Stimulated activated CD4-positive, alpha-beta T cell treated with anti-CD3 and anti-CD28 coated beads, Interleukin-1b, Interleukin-23, amount 100 ng/mL, for 1 hour (primary cell): ENCODE data around the gene PPP1R14B.

ENCODE experiments used
- DNase-seq, 2 donors: peaks; one replicate each; pipeline ENCODE4 v3.0.0-alpha.2; 2020; ENCODE audit warnings: low read depth in 2 of 2

Gene PPP1R14B

DNA sequence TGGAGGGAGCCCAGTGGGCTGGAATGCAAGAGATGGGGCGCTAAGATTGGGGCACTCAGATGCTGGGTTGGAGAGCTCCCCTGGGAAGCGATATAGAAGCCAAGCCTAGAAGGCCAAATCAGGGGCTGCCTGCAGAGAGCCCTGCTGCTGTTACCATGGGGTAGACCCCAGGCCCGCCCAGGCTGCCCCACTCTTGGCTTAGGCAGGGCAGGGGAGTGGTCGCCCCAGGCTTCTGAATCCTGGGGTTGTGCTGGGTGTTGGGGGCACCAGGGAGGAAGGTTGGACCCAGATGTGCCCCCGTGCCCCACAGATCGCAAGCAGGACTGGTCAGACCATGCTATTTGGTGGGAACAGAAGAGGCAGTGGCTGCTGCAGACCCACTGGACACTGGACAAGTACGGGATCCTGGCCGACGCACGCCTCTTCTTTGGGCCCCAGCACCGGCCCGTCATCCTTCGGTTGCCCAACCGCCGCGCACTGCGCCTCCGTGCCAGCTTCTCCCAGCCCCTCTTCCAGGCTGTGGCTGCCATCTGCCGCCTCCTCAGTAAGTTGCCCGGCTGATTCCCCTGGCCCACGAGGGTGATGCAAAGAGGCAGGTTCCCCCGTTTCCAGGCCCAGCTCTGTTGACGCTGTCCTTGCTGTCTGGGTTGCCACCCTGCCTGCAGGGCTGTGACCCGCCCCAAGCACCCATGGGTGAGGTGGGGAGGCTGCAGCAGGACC, 36.3 kb downstream of the PPP1R14B start:
- DNase-seq: no peak

DNA sequence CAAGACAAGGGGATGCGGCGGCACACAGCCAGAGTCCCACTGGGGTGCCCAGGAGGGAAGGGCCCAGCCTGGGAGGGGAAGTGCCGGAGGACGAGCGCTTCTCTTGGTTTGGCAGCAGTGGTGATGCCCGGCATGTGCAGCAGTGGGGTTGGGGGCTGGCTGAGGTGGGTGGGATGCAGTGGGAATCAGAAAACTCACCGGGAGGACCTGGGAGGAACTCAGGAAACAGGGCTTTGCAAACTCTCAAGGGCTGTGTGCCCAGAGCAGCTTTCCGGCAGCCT, 37.2 kb downstream of the PPP1R14B start:
- DNase-seq: no peak

DNA sequence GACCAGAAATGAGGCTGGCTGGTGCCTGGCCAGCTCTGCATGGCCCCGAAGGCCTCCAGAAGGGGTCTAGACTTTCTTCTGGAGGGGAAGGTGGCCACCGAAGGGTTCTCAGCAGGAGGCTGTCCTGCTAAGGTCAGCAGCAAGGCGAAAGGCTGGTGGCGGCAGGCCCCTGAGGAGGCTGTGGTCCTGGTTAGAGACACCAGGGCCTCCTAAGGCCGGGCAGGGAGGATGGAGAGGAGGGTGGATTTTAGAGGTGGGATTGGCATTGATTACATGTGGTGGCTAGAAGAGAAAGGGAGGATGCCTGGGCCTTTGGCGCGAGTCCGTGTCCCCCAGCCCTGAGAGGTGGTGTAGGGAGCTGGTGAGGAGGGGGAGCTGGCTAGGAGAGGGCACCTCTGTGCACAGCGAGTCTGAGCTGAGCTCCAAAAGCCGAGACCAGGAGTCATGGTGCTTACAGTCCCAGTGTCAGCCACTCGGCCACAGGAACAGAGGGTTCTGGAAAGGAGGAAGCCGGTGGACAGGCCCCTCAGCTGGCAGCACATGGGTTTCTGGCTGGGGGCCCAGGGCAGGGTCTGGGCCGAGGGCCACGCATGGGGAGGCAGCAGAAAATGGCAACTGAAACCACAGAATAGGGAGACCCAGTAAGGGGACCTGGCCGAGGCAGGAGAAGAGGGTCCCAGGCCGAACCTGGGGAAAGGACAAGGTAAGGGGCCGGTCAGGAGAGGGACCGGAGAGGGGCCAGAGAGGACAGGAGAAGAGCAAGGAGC, 37.8 kb downstream of the PPP1R14B start:
- DNase-seq: no peak

DNA sequence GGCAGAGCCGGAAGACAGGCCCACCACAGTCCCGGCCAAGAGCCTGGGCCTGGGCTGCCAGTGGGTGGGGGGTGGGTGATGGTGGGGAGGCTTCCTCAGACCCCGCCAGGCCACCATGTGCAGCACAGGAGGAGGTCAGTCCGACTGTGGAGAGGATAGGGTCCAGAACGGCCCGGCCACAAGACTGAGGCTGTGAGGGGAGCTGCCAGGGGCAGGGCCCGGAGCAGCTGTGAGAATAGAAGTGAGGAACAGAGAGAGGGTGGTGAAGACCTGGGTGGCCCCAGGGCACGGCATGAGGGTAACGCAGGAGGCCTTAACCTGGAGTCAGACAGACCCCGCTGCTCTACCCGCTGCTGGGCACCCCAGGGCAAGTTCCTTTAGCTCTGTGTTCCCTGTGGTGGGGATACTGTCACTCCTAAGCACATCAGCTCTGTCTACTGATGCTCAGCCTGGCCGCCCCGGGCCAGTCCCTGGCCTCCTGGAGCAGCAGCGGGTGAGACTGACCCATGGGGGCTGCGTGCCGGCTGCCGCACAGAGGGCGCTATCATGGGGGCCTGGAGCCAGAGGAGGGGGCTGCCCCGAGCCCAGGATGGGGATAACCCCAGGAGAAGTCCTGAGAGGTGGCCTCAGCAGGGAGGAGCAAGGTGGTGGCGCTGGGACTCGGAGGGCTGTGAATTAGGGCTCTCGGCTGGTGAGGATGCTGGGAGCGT, 38.5 kb downstream of the PPP1R14B start:
- DNase-seq: no peak

DNA sequence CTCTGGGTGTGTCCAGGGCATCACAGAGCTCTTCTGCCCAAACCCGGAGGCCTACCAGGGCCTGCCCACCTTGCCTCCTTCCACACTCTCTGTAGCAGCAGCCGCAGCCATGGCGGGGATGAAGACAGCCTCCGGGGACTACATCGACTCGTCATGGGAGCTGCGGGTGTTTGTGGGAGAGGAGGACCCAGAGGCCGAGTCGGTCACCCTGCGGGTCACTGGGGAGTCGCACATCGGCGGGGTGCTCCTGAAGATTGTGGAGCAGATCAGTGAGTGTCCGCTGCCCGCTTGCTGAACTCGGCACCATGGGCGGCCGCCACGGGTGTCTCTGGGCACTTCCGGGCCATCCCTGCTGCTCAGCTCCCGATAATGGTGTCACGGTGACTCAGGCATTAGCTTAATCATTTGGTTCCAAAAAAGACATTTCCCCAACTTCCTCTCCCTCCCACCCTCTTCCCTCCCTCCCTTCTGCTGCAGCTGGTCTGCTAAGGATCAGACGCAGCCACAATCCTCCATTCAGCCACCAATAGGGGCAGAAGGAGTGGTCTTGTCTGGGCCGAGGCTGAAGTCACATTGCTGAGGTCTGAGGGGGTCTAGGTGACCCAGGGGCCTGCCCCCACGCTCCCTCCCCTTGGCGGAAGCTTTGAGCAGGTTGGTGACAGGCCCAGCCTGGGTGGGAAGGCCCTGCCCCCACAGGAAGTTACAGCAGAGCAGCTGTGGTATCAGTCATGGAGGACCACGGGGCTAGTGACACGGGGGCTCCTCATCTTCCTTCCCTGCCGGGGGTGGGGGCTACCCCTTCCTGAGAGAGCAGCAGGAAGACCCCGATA, 39.3 kb downstream of the PPP1R14B start:
- DNase-seq: peak in 1 of 2 donors; percentile 44

DNA sequence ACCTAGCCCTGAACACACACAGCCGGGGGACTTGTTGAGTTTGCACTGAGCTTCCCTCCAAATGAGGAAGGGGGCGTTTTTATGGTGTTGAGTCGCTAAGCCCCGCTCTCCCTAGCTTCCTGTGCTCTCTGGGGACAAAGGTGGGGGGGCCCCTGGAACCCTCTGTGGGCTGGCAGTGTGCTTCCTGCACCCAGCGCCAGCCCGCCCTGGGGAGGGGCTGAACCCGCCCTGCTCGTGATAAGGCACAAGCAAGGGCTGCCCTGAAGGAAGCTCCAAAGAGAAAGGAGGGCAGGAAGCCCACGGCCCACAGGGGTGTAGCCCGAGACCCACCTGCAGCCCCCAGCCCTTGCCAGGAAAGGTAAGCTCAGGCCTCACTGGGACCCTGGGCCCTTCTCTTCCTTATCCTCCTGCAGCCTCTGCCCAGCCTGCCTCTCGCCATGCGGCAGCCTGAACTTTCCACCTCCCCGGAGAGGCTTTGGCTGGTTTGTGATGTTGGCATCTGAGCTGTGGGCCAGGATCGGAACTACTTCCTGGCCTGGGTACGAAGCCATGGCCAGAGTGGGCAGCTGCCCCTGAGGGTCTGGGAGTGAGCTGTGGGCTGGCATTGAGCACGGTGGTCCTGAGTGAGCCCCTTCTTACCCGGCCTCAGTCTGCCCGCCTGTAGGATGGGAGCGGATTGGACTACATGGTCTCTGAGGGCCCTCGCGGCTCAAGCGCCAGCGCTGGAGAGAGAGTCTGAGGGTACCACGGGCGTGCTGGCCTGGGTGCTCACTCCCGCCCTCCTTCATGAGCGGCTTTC, 40.1 kb downstream of the PPP1R14B start, which contains the start of gene FERMT3:
FERMT3 (plus strand) TSS at position 265 of the 799 bp plus-strand sequence. CDS start 644 bp downstream, outside the sequence.
- no peak for DNase-seq

DNA sequence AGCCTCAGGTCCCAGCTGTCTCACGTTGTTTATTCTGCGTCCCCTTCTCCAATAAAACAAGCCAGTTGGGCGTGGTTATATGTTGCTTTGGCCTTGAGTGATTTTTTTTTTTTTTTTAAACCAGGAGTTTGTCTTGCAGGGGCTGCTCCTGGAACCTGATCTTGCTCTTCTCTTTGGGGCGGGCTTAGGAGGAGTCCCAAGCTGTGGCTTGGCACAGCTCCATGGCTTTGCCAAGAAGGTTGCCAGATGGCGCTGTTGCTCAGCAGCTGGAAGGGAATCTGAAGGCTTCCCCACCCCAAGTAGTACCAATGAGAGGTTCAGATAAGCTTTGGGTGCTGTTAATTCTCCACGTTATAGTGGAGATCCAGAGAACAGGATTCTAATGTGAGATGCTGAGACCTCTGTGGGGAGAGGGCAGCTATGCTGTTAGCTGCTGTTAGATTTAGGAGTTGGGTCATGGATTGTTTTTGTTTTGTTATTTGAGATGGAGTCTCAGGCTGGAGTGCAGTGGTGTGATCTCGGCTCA, 42.2 kb downstream of the PPP1R14B start:
- peak in 1 of 2 donors; percentile 64 for DNase-seq

DNA sequence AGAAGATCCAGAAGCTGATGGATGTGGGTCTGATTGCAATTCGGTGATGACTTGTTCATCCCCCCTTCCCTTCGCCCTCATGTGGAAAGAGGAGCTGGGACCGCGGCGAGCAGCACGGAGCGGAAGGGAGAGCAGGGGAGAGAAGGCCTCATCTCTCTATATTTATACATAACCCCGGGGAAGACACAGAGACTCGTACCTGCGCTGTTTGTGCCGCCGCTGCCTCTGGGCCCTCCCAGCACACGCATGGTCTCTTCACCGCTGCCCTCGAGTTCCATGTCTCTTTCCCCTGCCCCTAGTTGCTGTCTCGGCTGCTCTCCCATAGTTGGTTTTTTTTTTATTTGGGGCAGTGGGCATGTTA, 42.7 kb downstream of the PPP1R14B start:
- no peak for DNase-seq

DNA sequence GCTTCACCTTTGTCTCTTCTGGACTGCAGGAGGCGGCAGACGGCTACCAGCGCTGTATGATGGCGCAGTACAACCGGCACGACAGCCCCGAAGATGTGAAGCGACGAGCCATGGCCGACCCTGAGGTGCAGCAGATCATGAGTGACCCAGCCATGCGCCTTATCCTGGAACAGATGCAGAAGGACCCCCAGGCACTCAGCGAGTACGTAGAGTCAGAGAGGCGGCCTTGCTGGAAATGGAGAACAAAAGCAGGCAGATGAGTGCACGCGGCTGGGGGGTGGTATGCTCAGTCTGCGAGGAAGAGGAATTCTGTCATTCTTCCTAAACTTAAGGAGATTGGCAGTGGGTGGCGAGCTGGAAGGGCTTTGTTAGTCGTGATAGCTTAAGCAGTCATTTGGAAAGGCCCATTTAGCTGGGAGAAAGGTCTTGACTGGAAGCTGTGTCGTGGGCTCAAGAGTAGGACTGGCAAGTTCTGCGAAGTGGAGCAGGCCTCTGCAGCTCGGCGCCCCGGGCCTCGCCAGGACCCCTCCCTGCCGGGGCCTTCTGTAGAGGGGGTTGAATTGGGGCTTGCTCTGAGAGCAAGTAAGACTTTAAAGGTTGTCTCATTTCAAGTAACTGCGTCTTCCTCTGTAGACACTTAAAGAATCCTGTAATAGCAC, 43.2 kb downstream of the PPP1R14B start:
- no peak for DNase-seq

DNA sequence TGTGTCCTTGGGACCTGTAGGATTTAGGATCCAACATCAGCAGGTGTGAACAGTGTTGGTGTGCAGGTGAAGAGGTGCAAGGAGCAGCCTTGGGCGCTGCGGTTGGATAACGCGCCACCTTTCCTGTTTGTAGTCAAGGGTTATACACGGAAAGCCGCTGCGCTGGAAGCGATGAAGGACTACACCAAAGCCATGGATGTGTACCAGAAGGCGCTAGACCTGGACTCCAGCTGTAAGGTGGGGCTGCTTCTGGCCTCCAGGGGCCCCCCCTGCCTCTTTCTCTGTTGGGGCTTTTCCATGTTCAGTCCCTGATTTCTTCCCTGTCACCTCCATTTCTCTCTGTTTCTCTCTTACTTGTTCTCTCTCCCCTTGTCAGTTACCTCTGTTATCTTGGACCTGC, 43.8 kb downstream of the PPP1R14B start:
- no peak for DNase-seq

DNA sequence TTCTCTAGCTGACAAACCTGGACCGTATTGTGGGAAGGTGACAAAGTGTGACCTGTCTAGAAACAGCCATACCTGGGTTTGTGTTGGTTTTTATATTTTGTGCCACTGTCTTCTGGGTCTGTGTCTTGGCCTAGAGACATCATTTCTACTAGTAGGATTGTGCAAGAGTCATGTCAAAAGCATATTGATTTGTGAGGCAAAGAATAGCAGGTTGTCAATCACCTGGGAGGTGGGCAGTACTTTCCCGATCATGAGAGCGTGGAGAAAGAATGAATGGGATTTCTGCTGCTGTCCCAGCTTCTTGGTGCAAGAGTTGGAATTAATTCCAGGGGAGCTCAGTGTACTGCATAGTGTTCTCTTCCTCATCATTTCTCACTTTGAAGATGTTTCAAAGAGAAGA, 45.2 kb downstream of the PPP1R14B start:
- DNase-seq: no peak

DNA sequence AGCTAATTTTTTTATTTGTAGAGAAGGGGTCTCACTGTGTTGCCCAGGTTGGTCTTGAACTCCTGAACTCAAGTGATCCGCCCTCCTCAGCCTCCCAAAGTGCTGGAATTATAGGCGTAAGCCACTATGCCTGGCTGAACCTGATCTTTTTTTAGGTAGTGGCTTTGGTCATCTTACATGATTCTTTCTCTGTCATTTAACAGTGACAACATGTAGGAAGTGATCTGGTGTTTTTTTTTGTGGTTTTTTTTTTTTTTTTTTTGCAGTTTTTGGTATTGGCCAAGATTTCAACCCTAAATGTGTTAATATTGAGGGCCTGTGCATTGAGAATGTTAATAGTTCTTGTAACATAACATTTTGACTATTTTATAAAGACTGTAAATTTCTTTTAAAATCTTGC, 48.2 kb downstream of the PPP1R14B start:
- DNase-seq: no peak

DNA sequence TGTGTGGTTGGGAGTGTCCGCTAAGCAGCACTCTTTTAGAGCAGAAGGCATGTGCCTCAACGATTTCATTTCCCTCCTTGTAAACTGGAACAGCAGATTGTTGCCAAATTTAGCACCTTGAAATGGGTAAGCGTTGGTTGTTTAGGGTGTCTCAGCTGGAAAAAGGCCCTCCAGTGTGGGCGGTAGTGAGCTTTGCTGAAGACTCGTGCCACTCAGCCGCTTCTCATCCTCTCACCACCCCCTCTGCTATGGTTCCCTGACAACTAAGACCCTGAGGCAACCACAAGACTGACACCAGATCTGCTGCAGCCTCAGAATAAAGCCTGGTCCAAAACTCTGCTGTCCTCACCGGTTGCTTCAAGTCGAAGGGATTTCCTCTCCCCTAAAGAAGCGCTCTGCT, 50.1 kb downstream of the PPP1R14B start:
- no peak for DNase-seq
